Heart right ventricle (tissue), 16 donors: ENCODE measurements around the gene SOX8. TPM values are rescaled to one million over a fixed set of nuclear protein-coding genes. Genes with fewer than 3 reads are reported as not detected.

Experiments used
- ATAC-seq, 8 donors: fragments of 200-7000 bp; cut with Tn5 transposase; one replicate each; pipeline ENCODE4 v1.9.1; 2020; ENCODE audit warnings: mild to moderate bottlenecking in 8 of 8, moderate library complexity in 8 of 8, moderate number of reproducible peaks in 1 of 8
- DNase-seq, 2 donors: peaks; one replicate each; pipeline ENCODE4 v3.0.0-alpha.2; 2020
- H3K27ac ChIP-seq, 10 donors: fragments of 200-600 bp; sonication (generic) in 2 of 10; one replicate each; pipeline versions ENCODE4 v1.5.0 to v1.8.0; 2020 to 2022; ENCODE audit warnings: mild to moderate bottlenecking in 3 of 10
- H3K27me3 ChIP-seq, 7 donors: fragments of 200-600 bp; one replicate each; pipeline ENCODE4 v1.8.0; 2021 to 2022; ENCODE audit warnings: mild to moderate bottlenecking in 2 of 7
- H3K36me3 ChIP-seq, 9 donors: fragments of 200-600 bp; sonication (generic) in 1 of 9; one replicate each; pipeline versions ENCODE4 v1.5.0 to v1.8.0; 2020 to 2022; ENCODE audit warnings: mild to moderate bottlenecking in 2 of 9
- H3K4me1 ChIP-seq, 9 donors: fragments of 200-600 bp; sonication (generic) in 1 of 9; one replicate each; pipeline versions ENCODE4 v1.5.0 to v1.8.0; 2020 to 2022; ENCODE audit warnings: mild to moderate bottlenecking in 4 of 9
- H3K4me3 ChIP-seq, 10 donors: fragments of 200-600 bp; sonication (generic) in 2 of 10; one replicate each; pipeline versions ENCODE4 v1.5.0 to v1.8.0; 2020 to 2022; ENCODE audit warnings: mild to moderate bottlenecking in 7 of 10, moderate library complexity in 2 of 10
- H3K9me3 ChIP-seq, 11 donors: fragments of 200-600 bp in 10 of 11; sonication (generic) in 2 of 11; one replicate each; pipeline versions ENCODE4 v1.5.0 to v1.8.0; 2013 to 2022; ENCODE audit warnings: mild to moderate bottlenecking in 2 of 11, control low read depth in 1 of 11, moderate library complexity in 1 of 11
- CTCF ChIP-seq, 9 donors: fragments of 200-600 bp; sonication (generic) in 2 of 9; IDR thresholded peaks; one replicate each; pipeline versions ENCODE4 v1.5.0 to v1.8.0; 2021 to 2022; ENCODE audit warnings: antibody characterized with exemption in 9 of 9, mild to moderate bottlenecking in 5 of 9, moderate library complexity in 1 of 9
- WGBS, 2 donors: extraction: QIAGEN DNeasy Blood & Tissue Kit; methylation state at CpG; one replicate each; pipeline ENCODE4 v1.1.7; 2013; ENCODE audit warnings: inconsistent platforms in 1 of 2; 5-methylcytosine and 5-hydroxymethylcytosine counted together
- intact Hi-C, 10 donors: fragments of 100-400 bp; cut with DNase I; formaldehyde crosslinking; loops; one replicate each; pipeline versions ENCODE4 v1.11.1 to v1.14.2; 2022
- polyA plus RNA-seq, 2 donors: library from polyadenylated mRNA; stranded (reverse); fragments of 200-250 nt; gene quantifications; one replicate each; pipeline ENCODE4 v1.2.3, GENCODE V29; 2013
- total RNA-seq, 10 donors: library from RNA; stranded (reverse); fragmentation: NEBNext Ultra II Directional in 3 of 10; extraction: Animal tissue kit (Norgen Biotek cat#: 25700) in 3 of 10; gene quantifications; one replicate each; pipeline versions ENCODE4 v1.2.1 to v1.2.4, GENCODE V29; 2021 to 2023
- donor health status: Arrhythmogenic right ventricular cardiomyopathy.
- donor health status: ischemic (EF 13 %, LVEDD 7.1; RV severe dilation, severe dysfunction).
- donor health status: healthy with polysubstance abuse.
- donor health status: DM: no; HTN: yes; CAD: no.
- donor health status: DM: no; HTN: no; CAD: no.
- donor health status: ischemic (EF 25% LVEDD 6.9; RV normal size, moderate dysfunction).
- donor health status: ischemic (EF 25% LVEDD 5.7; RV mildly dilated, moderate dysfunction).
- donor health status: healthy.
- donor health status: DM: yes; HTN: yes; CAD: no.
- donor health status: Ischemic cardiomyopathy.
- donor health status: ischemic (EF 35%, LVEDD 5.7; RV mildly dilated, moderate dysfunction).
- donor health status: nonischemic (EF 11% LVEDD 7.7; RV severe dilation, severe dysfunction).
- donor health status: DM: yes; HTN: yes; CAD: no.
- donor health status: PGD.
- donor health status: ischemic (EF 29% LVEDD 5.4; RV normal size, mild dysfunction).
- donor health status: nonischemic (EF 23%, LVEDD 6.1; RV moderate dilation, normal function).

The SOX8 gene
- total and polyA plus RNA-seq, 12 donors: 0.35 to 2.3 (median 1.0) TPM

- Histone ChIP-seq H3K27me3 (peaks cover 0 to 41% (median 18%) of the 10 kb centered on the region in 7 donors), H3K27ac (no peak overlapping the region), H3K36me3 (no peaks in the 10 kb centered on the region), H3K4me1 (peaks cover 0 to 14% (median 7%) of the 10 kb centered on the region in 9 donors), H3K9me3 (peaks cover 0 to 26% (median 19%) of the 10 kb centered on the region in 11 donors), H3K4me3 (no peak overlapping the region)
- intact Hi-C loops: no loop called here
- 83 to 84% methylated on average over 3 of the region's 3 CpGs for WGBS, 2 donors
- TF ChIP-seq CTCF (IDR thresholded peaks at IDR 0.05): no peak
- no peak for ATAC-seq
- DNase-seq: no peak
These were observed 13.5 kb downstream of the SOX8 start for GRCh38 chr16:995087-995486.

- ATAC-seq (no peak), DNase-seq (no peak)
- WGBS, 2 donors: 88 to 92% methylated on average over 3 of the region's 3 CpGs
- H3K4me1 ChIP-seq: peaks cover 0 to 14% (median 7%) of the 10 kb centered on the region in 9 donors
- no peak for TF ChIP-seq CTCF (IDR thresholded peaks at IDR 0.05)
- no peak overlapping the region for H3K27ac ChIP-seq
- intact Hi-C loops: no loop called here
- H3K36me3 ChIP-seq: no peaks in the 10 kb centered on the region
- peaks cover 0 to 37% (median 18%) of the 10 kb centered on the region in 7 donors for H3K27me3 ChIP-seq
- H3K4me3 ChIP-seq: no peak overlapping the region
- H3K9me3 ChIP-seq: peaks cover 0 to 26% (median 19%) of the 10 kb centered on the region in 11 donors
These were observed 14.2 kb downstream of the SOX8 start for GRCh38 chr16:995783-996182.

GRCh38 chr16:996681-997080 lies 15.1 kb downstream of the SOX8 start:
- ATAC-seq (no peak), DNase-seq (no peak)
- H3K36me3 ChIP-seq: no peaks in the 10 kb centered on the region
- H3K9me3 ChIP-seq: peaks cover 0 to 26% (median 19%) of the 10 kb centered on the region in 11 donors
- peaks cover 0 to 14% (median 7%) of the 10 kb centered on the region in 9 donors for H3K4me1 ChIP-seq
- TF ChIP-seq CTCF (IDR thresholded peaks at IDR 0.05): no peak
- no peak overlapping the region for H3K4me3 ChIP-seq
- peaks cover 0 to 38% (median 18%) of the 10 kb centered on the region in 7 donors for H3K27me3 ChIP-seq
- intact Hi-C loops: no loop called here
- 67 to 72% methylated on average over 6 of the region's 6 CpGs for WGBS, 2 donors
- H3K27ac ChIP-seq: peak overlapping the region in 3 of 10 donors; percentile 22 to 53 (median 50)

GRCh38 chr16:997440-998051 lies 16.0 kb downstream of the SOX8 start:
- Histone ChIP-seq H3K27ac (peak overlapping the region in 8 of 10 donors; percentile 9 to 70 (median 46)), H3K4me1 (peaks cover 0 to 14% (median 8%) of the 10 kb centered on the region in 9 donors), H3K4me3 (peak overlapping the region in 9 of 10 donors; percentile 11 to 44 (median 31)), H3K9me3 (peaks cover 0 to 26% (median 19%) of the 10 kb centered on the region in 11 donors), H3K27me3 (peaks cover 0 to 40% (median 17%) of the 10 kb centered on the region in 7 donors), H3K36me3 (no peaks in the 10 kb centered on the region)
- no peak for TF ChIP-seq CTCF (IDR thresholded peaks at IDR 0.05)
- intact Hi-C loops: no loop called here
- DNase-seq (peak; percentile 38 to 60), ATAC-seq (peak; percentile 75 to 91 (median 84))
- WGBS, 2 donors: 33 to 42% methylated on average over 39 of the region's 39 CpGs
